NAMALWA (cell line): Measurements from ENCODE around the gene ACTA1.
A peak's percentile ranks its signal among the peaks of the same experiment; 100 is the strongest.
"Not testable (repeated sequence)": the region's sequence is repeated elsewhere in the genome, so short reads cannot be mapped to it uniquely, and the experiment has no call there.

Source experiments
- DNase-seq: peaks from one replicate; pipeline ENCODE4 v3.0.0-alpha.2; 2015; ENCODE audit warnings: low spot score

Gene ACTA1

DNA sequence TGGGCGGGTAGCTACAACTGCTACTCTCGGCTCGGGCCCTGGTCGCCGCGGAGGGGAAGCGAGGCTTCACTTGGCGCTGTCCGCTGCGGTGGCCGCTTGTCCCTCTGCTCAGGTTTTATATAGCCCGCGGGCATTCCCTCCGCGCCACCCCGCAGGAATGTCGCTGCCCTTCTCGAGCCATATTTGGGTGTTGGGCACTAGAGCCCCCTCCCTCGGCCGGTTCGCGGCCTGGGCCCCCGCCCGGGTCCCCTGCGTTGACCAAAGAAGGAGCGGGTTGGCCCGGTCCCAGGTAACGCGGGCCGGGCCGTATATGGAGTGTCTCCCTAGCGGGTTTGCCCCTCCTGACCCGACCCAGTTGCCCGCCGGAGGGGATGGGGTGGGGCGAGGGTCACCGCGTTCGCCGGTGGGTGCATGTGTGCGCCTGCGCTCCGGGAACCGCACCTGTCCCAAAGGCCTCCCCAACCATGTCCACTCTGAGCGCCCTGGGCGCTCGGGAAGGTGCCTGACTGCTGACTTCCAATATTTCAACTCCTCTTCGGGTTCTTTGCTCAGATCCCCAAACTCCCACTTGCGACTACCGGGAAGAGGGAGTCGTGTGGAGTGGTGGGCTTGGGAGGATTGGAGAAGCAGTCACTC lies at the start of gene ACTA1:
ACTA1 (minus strand) TSS at position 90 of the 636 bp plus-strand sequence. CDS start 979 bp downstream, outside the sequence.
- DNase-seq, result no peak

DNA sequence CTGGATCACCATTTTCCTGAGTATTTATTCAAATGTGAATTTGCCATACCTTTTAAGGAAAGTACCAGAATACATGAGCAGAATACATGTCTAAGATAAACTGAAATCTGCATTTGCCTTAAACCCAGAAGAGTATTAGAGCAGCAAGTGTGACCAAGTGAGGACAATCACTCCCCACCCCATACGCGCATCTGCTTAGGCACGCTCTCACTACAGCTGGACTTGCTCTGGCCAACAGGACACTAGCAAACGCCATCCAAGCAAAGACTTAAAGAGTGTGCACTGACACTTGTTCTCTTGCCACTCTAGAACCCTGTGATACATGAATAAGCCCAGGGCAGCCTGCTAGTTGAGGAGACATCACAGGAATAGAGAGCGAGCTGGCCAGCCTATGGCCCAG lies 48.6 kb upstream of the ACTA1 start:
- no peak for DNase-seq

DNA sequence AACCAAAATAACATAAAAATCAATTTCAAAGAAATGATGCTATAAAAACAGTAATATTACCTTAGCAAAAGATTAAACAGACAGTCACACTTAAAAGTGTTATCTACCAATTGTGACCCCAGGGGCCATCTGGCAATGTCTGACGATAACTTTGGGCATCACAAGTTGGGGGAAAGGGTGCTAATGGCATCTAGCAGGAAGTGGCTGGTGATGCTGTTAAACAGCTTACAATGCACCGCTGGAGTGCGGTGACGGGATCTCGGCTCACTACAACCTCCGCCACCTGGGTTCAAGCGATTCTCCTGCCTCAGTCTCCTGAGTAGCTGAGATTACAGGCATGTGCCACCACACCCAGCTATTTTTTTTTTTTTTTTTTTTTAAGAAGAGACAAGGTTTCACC lies 46.6 kb upstream of the ACTA1 start:
- DNase-seq, result peak; percentile 21

DNA sequence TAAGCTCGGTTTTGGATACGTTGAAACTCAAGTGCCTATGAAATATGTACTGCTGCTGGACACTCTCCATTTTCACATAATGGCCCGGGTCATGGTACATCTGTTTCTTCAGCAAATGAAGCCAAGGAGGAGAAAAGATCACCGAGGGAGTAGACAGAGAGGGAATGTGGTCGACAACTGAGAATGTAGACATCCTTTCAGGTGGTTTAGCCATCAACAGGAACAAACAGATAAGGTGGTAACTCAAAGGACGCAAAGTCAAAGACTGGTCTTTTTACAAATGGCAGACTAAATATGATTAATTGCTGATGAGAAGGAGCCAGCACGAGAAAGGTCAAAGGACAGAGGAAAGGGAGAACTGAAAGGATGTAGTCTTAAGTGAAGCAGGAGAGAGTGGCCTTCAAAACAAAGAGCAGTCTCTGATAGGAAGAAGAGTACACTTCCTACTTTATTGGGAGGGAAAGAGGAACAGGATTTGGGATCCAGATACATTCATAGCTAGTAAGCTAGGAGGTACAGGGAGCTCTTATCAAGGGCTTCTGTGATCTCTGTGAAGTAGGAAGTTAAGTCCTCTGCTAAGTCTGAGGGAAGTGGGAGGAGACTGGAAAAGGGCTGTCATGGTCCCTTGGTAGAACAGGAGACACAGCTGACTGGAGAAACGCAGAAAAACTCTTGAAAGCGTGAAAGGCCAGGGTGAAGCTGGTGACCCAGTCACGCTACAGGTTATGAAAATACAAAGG lies 45.9 kb upstream of the ACTA1 start:
- DNase-seq, result peak; percentile 64

DNA sequence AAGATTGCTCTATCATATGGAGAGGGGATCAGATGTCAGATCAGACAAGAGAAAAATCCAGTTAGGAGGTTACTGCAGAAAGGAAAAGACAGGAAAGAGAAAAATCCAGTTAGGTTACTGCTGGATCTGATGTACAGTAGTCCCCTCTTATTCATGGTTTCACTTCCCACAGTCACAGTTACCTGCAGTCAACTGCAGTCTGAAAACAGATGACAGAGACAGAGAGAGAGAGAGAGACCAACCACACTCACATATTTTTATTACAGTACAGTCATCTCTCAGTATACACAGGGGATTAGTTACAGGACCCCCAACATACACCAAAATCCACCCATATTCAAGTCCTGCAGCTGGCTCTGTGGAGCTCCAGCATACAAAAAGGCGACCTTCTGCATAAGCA lies 45.0 kb upstream of the ACTA1 start:
- peak; percentile 34 for DNase-seq

DNA sequence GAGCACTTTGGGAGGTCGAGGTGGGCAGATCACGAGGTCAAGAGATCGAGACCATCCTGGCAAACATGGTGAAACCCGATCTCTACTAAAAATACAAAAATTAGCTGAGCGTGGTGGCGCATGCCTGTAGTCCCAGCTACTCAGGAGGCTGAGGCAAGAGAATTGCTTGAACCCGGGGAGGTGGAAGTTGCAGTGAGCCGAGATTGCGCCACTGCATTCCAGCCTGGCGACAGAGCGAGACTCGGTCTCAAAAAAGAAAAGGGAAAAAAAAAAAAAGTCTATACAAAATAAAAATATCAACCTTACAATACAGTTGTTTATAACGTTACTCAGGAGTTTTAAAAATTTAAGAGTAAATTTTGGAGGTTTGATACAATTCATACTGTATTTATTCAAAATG lies 42.0 kb upstream of the ACTA1 start:
- not testable (repeated sequence) for DNase-seq

DNA sequence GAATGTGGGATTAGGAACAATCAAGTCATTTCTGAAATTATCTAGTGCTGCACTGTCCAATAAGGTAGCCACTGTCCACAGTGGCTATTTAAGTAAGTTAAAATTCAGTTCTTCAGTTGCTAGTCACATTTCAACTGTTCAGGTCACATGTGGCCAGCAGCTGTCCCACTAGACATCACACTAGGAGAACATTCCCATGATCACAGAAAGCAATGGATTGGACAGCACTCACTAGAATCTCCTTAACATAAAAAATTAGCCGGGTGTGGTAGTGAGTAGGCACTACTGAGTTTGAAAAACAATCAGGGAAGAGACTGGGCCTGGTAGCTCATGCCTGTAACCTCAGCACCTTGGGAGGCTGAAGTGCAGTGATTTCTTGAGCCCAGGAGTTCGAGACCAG lies 40.6 kb upstream of the ACTA1 start:
- DNase-seq, result no peak

DNA sequence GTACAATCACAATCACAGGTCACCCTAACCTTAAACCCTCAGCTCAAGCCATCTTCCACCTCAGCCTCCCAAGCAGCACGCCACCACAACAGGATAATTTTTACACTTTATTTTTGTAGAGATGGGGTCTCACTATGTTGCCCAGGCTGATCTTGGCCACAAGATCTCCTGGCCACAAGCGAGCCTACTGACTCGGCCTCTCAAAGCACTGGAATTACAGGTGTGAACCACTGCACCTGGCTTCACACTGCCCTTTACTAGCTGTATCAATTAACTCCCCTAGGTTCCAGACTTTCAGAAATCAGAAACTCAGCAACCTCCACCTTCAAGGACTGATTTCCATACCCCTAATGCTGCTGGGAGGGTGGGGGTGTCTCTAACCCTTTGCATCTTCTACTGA lies 37.3 kb upstream of the ACTA1 start:
- no peak for DNase-seq

DNA sequence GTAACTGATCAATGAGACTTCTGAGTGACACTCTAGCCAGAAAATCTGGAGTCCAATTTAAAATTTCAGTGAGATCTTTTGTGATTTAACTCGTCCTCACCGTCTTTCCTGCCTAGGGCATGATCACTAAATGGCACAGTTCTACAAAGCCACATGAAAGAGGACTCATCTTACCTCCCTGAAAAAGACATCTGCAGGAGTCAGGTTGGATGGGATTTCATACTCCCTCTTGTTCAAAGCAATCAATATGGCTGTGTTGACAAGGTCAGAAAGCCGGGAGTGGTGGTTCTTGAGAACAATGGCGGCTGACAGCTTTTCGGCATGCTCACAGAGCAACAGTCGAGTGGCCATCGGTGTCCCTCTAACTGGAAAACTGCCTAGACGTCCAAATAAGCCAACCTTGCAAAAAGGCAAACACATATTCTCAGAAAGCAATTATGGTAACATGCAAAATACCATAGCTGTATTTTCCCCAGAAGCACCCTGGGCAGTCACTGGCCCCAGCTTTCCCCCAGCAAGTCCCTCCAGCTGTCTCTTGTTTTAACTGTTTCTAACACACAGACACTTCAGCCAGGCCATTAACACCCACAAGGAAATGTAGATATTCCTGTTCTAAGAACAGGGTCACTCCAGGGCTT lies 36.6 kb upstream of the ACTA1 start:
- no peak for DNase-seq

DNA sequence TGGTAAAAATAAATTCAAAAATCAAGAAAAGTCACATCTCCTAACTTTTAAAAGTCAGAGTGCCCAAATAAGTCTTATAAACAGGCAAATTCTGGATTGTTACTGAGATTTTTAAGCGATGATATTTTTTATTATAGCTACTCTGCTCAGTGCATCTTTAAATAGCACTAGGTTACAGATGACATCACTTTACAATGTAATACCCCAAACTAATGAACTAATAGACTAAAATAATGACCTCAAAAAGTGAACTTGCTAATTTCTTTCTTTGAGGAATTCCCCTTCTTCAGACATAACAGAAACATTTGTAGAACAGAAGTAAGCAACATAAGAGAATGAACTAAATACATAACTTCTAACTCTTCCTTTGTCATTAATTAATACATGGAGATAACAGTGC lies 33.0 kb upstream of the ACTA1 start:
- no peak for DNase-seq

DNA sequence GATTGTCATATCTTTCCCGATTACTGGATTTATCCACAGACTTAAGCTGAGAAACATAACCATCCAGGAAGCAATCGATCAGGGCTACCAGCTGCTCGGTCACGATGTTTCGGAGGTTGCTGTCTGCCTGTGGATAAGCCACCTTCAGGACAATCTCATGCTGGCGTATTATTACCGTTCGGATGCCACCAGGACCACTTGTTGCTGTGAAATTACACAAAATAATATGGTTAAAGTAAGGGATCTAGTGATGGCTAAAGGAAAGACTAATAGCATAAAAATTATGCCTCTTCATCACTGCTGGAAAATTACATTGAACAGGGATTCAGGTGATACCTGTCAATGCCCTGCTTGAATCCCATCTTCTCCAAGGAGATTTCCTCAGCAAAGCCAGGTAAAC lies 30.8 kb upstream of the ACTA1 start:
- no peak for DNase-seq

DNA sequence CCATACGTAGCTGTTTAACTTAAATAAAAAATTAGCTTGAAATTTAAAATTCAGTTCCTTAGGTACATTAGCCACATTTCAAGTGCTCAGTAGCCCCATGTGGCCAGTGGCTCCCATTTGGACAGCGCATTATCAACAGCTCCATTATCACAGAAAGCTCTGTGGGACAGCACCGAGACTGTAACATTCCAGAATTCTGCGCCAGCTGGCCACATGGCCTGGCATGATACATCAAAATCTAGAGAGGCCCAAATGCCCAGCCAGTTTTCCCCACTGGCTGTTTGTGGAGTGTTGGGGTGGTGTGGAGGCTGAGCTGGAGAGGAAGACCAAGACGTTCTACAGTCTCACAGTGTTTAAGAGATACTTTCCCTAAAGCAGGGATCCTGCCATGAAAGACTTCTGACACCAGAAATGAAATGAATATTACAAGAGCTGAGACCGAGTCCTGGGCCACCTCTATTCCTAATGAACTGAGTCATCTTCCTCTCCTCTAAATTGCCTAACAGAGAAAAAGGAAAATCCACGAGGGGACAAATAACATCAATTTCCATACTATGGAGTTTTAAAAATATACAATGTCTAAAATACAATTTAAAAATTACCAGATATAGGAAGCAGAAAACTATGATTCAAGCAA lies 27.3 kb upstream of the ACTA1 start:
- no peak for DNase-seq

DNA sequence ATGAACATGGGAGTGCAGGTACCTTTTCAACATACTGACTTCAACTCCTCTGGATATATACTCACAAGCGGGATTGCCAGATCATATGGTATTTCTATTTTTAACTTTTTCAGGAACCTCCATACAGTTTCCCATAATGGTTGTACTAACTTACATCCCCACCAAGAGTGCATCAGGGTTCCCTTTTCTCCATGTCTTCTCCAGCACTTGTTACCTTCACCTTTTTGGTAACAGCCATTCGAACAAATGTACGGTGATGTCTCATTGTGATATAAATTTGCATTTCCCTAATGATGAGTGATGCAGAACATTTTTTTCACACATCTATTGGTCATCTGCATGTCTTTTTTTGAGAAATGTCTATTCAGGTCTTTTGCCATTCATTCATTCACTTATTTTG lies 25.9 kb upstream of the ACTA1 start:
- no peak for DNase-seq

DNA sequence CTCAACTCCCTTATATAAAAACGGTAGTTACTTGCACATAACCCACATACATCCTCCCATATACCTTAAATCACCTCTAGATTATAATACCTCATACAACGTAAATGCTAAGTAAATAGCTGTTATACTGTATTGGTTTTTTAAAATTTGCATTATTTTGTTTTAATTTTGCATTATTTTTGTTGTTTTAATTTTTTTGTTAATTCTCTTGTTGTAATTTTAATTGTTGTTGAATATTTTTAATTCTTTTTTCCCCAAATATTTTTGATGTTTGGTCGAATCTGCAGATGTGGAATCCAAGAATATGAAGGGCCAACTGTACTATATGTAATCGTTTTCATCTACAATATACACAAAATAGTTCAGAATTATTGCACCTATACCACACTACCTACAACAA lies 23.5 kb upstream of the ACTA1 start:
- DNase-seq, result no peak

DNA sequence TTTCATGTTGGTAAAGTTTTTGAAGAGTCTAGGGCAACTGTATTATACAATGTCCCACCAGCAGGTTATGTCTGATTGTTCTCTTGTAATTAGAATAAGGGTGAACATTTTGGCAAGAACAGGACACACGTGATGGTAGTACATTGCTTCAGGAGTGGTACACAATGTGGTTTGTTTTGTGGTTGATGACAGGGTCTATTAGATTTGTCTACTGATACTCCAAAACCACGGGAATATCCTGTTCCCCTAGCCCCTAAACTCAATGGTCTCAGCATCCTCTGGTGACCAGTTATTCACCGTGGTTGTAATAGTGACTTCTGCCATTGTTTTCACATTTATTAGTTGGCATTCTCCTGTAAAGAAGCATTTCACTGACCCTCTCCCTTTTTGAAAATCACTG lies 22.1 kb upstream of the ACTA1 start:
- DNase-seq, result no peak

DNA sequence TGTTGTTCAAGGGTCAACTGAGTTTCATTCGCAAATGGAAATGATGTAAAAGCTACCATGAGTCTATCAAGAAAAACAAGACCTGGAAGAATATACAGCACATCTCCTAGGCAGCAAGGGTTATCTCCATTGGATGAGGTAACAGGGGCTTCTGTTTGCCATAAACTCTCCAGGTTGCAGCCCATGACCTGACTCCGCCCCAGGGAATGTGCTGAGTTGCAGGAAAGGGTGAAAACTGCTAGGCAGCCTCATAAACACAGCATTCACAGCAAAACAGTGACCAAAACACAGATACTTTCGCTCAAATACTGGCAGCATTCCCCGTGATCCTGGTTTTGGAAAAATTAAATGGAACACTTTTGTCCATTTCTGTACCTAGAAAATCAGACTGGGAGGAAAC lies 20.2 kb upstream of the ACTA1 start:
- no peak for DNase-seq

DNA sequence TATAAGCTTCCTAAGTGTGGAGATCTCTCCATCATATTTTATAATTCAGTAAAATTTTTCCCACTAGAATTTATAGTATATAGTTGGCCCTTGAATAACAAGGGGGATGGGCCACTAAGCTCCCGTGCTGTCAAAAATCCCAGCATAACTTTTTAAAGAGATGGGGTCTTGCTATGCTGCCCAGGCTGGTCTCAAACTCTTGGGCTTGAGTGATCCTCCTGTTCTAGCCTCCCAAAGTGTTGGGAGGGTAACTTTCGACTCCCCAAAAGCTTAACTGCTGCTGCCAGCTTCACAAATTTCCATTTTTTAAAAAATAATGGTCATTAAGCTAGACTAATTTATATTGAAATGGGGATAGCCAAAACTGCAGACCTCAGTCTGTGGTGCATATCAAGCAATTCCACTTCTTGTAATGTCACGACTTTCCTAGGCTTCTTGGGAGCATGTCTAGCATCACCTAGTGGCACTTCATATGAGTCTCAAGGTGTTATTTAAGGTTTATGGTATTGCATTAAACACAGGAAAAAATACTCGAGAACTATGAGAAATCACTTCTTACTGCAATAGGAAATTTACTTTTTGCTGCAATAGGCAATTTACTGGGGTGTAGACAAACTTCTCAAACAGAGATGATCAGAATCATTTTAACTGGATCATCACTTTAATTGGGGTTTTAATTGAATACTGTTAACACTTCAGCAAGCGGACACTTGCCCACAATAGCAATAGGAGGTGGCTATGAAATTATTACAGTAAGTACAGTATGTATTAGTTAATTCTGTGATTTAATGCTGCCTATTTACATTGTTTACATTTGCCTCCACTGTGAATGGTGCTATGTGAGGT lies 19.3 kb upstream of the ACTA1 start:
- DNase-seq, result peak; percentile 31

DNA sequence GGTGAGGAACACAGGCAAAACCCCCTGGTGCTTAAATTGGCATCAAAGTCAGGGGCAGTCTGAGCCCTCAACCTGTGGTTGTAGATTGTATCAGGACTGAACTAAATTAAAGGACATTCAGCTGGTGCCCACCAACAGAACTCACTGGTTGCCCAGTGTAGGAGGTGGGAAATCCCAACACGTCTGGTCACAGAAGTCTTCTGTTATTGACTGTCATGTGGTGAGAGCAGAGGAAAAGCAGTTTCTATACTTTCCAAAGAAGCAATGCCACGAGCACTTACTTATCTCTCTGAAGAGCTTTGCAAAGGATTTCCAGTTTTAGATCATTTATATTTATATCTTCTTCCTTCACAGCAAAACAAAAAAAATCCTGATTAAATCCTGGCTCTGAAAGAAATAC lies 15.0 kb upstream of the ACTA1 start:
- no peak for DNase-seq

DNA sequence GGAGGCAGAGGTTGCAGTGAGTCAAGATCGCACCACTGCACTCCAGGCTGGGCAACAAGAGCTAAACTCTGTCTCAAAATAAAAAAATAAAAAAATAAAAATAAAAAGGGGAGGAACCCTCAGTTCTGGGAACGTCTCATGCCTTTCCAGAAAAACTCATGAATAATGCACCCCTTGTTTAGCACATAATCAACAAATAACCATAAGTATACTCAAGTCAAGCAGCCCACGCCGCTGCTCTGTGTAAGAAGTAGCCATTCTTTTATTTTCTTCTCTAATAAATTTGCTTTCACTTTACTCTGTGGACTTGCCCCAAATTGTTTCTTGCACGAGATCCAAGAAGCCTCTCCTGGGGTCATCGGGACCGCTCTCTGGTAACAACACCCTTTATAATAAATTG lies 14.5 kb upstream of the ACTA1 start:
- DNase-seq, result no peak

DNA sequence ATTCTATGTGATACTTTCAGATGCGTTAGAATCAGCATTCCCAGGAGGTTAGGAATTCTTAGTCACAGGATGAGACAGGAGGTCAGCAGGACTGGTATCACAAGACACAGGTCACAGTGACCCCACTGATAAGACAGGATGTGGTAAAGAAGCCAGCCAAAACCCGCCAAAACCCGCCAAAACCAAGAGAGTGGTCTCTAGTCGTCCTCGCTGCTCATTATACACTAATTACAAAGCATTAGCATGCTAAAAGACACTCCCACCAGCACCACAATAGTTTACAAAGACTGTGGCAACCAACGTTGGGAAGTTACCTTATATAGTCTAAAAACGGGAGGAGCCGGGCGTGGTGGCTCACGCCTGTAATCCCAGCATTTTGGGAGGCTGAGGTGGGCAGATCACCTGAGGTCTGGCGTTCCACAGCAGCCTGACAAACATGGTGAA lies 13.9 kb upstream of the ACTA1 start:
- DNase-seq, result no peak

DNA sequence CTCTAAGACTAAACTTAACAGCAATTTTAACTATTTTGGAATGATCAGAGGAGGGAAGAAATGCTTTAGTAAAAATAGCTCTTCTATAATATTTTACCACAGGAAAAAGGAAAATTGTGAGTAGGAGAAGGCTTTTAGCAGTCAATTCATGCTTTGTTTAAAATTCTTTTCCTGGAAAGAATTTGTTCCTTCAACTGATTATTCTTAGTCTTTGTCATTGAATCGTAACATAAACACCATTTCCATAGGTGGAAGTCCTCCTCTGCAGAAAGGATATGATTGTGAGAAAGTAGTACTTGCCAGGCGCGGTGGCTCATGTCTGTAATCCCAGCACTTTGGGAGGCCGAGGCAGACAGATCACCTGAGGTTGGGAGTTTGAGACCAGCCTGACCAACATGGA lies 11.9 kb upstream of the ACTA1 start:
- no peak for DNase-seq
